Measurements from ENCODE around the gene INSL3. TPM values are rescaled to one million over a fixed set of nuclear protein-coding genes. Genes with fewer than 3 reads are reported as not detected.
A peak's percentile ranks its signal among the peaks of the same experiment; 100 is the strongest.

INSL3 gene
- total RNA-seq, 1 donor from 2014 or later = 3.6 TPM

DNA sequence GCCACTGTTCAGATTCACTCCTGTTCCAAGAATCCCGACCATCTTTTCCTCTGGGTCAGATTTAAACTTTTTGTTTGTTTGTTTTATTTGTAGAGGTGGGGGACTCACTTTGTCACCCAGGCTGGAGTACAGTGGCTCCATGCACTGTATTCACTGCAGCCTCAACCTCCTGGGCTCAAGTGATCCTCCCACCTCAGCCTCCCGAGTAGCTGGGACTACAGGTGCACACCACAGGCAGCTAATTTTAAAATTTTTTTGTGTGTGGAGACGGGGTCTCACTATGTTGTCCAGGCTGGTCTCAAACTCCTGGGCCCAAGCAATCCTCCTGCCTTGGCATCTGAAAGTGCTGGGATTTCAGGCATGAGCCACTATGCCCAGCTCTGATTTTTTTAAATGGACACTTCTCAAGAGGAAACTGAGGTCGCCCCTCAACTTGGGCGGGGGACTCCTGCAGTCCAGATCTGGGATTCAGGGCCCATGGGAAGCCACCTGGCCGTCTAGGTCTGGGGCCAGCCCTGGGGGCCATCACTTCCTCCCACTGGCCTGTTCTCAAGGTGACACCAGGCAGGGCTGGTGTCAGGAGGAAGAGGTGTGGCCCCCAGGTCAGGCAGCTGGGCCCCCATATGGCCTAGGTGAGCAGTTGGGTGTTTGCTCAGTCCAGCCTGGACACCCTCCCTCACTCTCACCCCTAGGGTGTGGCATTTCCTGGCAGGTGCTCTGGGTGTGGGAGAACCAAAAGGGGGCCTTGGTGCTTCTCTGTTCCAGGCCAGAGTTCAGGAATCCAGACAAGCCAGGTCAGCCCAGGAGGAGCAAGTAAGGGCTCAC lies 25.1 kb downstream of the INSL3 start:
- peaks cover 30% of the 10 kb centered on the region for H3K4me1 Mint-ChIP-seq
- H3K27me3 Mint-ChIP-seq = peaks cover 15% of the 10 kb centered on the region
- TF ChIP-seq, protein P1, sequence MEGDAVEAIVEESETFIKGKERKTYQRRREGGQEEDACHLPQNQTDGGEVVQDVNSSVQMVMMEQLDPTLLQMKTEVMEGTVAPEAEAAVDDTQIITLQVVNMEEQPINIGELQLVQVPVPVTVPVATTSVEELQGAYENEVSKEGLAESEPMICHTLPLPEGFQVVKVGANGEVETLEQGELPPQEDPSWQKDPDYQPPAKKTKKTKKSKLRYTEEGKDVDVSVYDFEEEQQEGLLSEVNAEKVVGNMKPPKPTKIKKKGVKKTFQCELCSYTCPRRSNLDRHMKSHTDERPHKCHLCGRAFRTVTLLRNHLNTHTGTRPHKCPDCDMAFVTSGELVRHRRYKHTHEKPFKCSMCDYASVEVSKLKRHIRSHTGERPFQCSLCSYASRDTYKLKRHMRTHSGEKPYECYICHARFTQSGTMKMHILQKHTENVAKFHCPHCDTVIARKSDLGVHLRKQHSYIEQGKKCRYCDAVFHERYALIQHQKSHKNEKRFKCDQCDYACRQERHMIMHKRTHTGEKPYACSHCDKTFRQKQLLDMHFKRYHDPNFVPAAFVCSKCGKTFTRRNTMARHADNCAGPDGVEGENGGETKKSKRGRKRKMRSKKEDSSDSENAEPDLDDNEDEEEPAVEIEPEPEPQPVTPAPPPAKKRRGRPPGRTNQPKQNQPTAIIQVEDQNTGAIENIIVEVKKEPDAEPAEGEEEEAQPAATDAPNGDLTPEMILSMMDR (IDR thresholded peaks at IDR 0.05) = no peak
- ChIA-PET CTCF (no interaction called here), POLR2A (interaction anchor here (0.6 kb wide), 3 partner anchors 44 to 345 kb away, joined by 4 to 5 read pairs (median 5); no protein-coding TSS in a partner anchor)
- no peak for DNase-seq
- intact Hi-C loops (cut with micrococcal nuclease) = no loop called here
- no peak for ATAC-seq (ENCODE audit: low read depth)
- H3K27ac Mint-ChIP-seq = no peak overlapping the region
- H3K4me3 Mint-ChIP-seq = no peak overlapping the region
- H3K36me3 Mint-ChIP-seq (ENCODE audit: low read depth) = no peaks in the 10 kb centered on the region
- H3K9me3 Mint-ChIP-seq = no peaks in the 10 kb centered on the region

DNA sequence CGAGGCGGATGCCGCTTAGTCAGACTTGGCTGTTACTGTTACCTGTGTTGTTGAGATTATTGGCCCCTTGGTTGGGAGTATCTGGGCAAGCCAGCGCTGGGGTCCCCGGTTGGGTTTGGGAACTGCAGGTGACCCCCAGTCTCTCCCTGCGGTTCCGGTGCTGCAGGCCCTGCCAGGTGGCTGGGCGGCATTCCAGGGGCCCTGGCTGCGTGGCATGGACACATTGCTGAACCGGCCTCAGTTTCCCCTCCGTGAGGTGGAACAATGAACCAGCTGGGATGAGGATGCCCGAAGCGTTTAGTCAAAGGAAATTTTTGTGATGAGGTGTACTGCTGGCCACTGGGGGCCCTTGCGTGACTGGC lies 25.8 kb downstream of the INSL3 start:
- POLR2A ChIA-PET = interaction anchor here (0.6 to 0.9 kb wide), 3 partner anchors 52 to 345 kb away, joined by 4 to 5 read pairs (median 5); partner anchors contain the start of gene JAK3
- peaks cover 34% of the 10 kb centered on the region for H3K4me1 Mint-ChIP-seq
- H3K4me3 Mint-ChIP-seq = no peak overlapping the region
- no peaks in the 10 kb centered on the region for H3K36me3 Mint-ChIP-seq (ENCODE audit: low read depth)
- no peaks in the 10 kb centered on the region for H3K9me3 Mint-ChIP-seq
- no peak for DNase-seq
- intact Hi-C loops (cut with micrococcal nuclease) = no loop called here
- H3K27ac Mint-ChIP-seq = no peak overlapping the region
- ATAC-seq (ENCODE audit: low read depth) = no peak
- TF ChIP-seq, protein P1 (IDR thresholded peaks at IDR 0.05) = no peak
- CTCF ChIA-PET = interaction anchor here (1.6 kb wide), 1 partner anchor 59 kb away, joined by 6 read pairs; no protein-coding TSS in a partner anchor
- H3K27me3 Mint-ChIP-seq = peaks cover 15% of the 10 kb centered on the region

DNA sequence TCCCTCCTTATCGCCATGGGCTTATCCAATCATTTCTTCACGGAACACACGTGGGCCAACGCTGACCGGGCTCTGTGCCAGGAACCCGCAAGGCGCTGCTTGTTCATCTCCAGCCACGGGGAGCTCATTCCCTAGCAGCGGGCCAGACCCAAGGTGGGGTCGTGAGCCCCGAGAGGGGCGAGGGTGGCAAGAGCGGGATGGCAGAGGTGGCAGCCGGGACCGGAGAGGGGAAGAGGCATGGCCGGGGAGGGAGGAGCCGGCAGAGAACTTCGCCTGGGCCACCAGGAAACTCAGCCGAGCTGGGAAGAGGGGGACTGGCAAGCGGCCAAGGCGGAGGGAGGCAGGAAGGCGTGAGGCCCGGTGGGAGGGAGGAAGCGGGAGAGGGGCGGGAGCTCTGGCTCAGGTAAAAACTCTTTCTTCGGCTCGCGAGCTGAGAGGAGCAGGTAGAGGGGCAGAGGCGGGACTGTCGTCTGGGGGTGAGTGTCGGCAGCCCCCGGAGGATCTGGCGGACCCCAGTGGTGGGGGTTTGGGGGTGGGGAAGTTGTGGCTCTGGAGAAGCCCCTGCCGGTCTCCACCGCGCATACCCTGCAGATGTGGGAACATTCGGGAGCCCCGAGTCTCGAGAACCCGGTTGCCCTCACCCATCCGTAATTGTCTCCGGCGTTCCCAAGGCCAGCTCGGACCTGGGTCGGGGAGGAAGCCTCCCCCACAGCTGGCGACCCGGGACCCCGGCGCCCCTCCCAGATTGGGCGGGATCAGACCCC lies 26.4 kb downstream of the INSL3 start, which contains the start of gene B3GNT3:
Gene B3GNT3 (plus strand): TSS at position 408 of the 764 bp plus-strand sequence. CDS start 12,670 bp downstream, outside the sequence.
- no peak for DNase-seq
- ChIA-PET POLR2A (interaction anchor here (0.7 to 1.2 kb wide), 3 partner anchors 53 to 304 kb away, joined by 3 to 4 read pairs (median 3); partner anchors contain the start of gene JAK3), CTCF (interaction anchor here (1.3 to 1.6 kb wide), 2 partner anchors 60 to 65 kb away, joined by 3 to 6 read pairs; partner anchors contain the start of gene RPL18A)
- Mint-ChIP-seq H3K4me3 (peak within 1 kb of the TSS; percentile 38), H3K36me3 (ENCODE audit: low read depth) (peaks cover 1% of the 10 kb centered on the region), H3K4me1 (peaks cover 40% of the 10 kb centered on the region), H3K9me3 (no peaks in the 10 kb centered on the region), H3K27ac (no peak within 1 kb of the TSS), H3K27me3 (peaks cover 15% of the 10 kb centered on the region)
- peak; percentile 21 for ATAC-seq (ENCODE audit: low read depth)
- intact Hi-C loops (cut with micrococcal nuclease) = loop anchor here (1.0 kb wide), 1 partner anchor 60 kb away; no protein-coding TSS in a partner anchor
- TF ChIP-seq, protein P1 (IDR thresholded peaks at IDR 0.05) = no peak

DNA sequence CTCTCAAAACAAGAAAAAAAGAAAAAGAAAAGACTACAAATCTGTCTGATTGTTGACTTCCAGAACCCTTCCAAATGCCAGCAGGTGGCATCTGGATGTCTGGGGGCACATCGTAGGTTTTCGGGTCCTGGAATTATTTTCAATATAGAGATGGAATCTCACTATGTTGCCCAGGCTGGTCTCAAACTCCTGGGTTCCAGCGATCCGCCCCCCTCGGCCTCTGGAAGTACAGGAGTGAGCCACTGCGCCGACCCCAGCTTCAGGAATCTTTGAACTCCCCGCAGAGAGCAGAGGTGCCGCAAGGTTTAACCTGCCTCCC lies 26.9 kb downstream of the INSL3 start:
- ATAC-seq (ENCODE audit: low read depth) = no peak
- Mint-ChIP-seq H3K27ac (no peak overlapping the region), H3K9me3 (no peaks in the 10 kb centered on the region), H3K4me3 (peak overlapping the region; percentile 38), H3K27me3 (peaks cover 15% of the 10 kb centered on the region), H3K4me1 (peaks cover 40% of the 10 kb centered on the region), H3K36me3 (ENCODE audit: low read depth) (peaks cover 3% of the 10 kb centered on the region)
- TF ChIP-seq, protein P1 (IDR thresholded peaks at IDR 0.05) = no peak
- POLR2A ChIA-PET = interaction anchor here (0.7 to 1.2 kb wide), 2 partner anchors 56 to 305 kb away, joined by 3 read pairs; no protein-coding TSS in a partner anchor
- DNase-seq = no peak
- CTCF ChIA-PET = interaction anchor here (1.3 to 1.6 kb wide), 2 partner anchors 60 to 65 kb away, joined by 3 to 6 read pairs; partner anchors contain the start of gene RPL18A
- intact Hi-C loops (cut with micrococcal nuclease) = loop anchor here (1.0 kb wide), 1 partner anchor 61 kb away; no protein-coding TSS in a partner anchor
